Heart right ventricle (tissue), 16 donors: Measurements from ENCODE around the gene PTPRG. TPM values are rescaled to one million over a fixed set of nuclear protein-coding genes. Genes with fewer than 3 reads are reported as not detected.

Experiments used
- ATAC-seq, 8 donors: fragments of 200-7000 bp; cut with Tn5 transposase; one replicate each; pipeline ENCODE4 v1.9.1; 2020; ENCODE audit warnings: mild to moderate bottlenecking in 8 of 8, moderate library complexity in 8 of 8, moderate number of reproducible peaks in 1 of 8
- DNase-seq, 2 donors: peaks; one replicate each; pipeline ENCODE4 v3.0.0-alpha.2; 2020
- H3K27ac ChIP-seq, 10 donors: fragments of 200-600 bp; sonication (generic) in 2 of 10; one replicate each; pipeline versions ENCODE4 v1.5.0 to v1.8.0; 2020 to 2022; ENCODE audit warnings: mild to moderate bottlenecking in 3 of 10
- H3K27me3 ChIP-seq, 7 donors: fragments of 200-600 bp; one replicate each; pipeline ENCODE4 v1.8.0; 2021 to 2022; ENCODE audit warnings: mild to moderate bottlenecking in 2 of 7
- H3K36me3 ChIP-seq, 9 donors: fragments of 200-600 bp; sonication (generic) in 1 of 9; one replicate each; pipeline versions ENCODE4 v1.5.0 to v1.8.0; 2020 to 2022; ENCODE audit warnings: mild to moderate bottlenecking in 2 of 9
- H3K4me1 ChIP-seq, 9 donors: fragments of 200-600 bp; sonication (generic) in 1 of 9; one replicate each; pipeline versions ENCODE4 v1.5.0 to v1.8.0; 2020 to 2022; ENCODE audit warnings: mild to moderate bottlenecking in 4 of 9
- H3K4me3 ChIP-seq, 10 donors: fragments of 200-600 bp; sonication (generic) in 2 of 10; one replicate each; pipeline versions ENCODE4 v1.5.0 to v1.8.0; 2020 to 2022; ENCODE audit warnings: mild to moderate bottlenecking in 7 of 10, moderate library complexity in 2 of 10
- H3K9me3 ChIP-seq, 11 donors: fragments of 200-600 bp in 10 of 11; sonication (generic) in 2 of 11; one replicate each; pipeline versions ENCODE4 v1.5.0 to v1.8.0; 2013 to 2022; ENCODE audit warnings: mild to moderate bottlenecking in 2 of 11, control low read depth in 1 of 11, moderate library complexity in 1 of 11
- WGBS, 2 donors: extraction: QIAGEN DNeasy Blood & Tissue Kit; methylation state at CpG; one replicate each; pipeline ENCODE4 v1.1.7; 2013; ENCODE audit warnings: inconsistent platforms in 1 of 2; 5-methylcytosine and 5-hydroxymethylcytosine counted together
- intact Hi-C, 10 donors: fragments of 100-400 bp; cut with DNase I; formaldehyde crosslinking; loops; one replicate each; pipeline versions ENCODE4 v1.11.1 to v1.14.2; 2022
- polyA plus RNA-seq, 2 donors: library from polyadenylated mRNA; stranded (reverse); fragments of 200-250 nt; gene quantifications; one replicate each; pipeline ENCODE4 v1.2.3, GENCODE V29; 2013
- total RNA-seq, 10 donors: library from RNA; stranded (reverse); fragmentation: NEBNext Ultra II Directional in 3 of 10; extraction: Animal tissue kit (Norgen Biotek cat#: 25700) in 3 of 10; gene quantifications; one replicate each; pipeline versions ENCODE4 v1.2.1 to v1.2.4, GENCODE V29; 2021 to 2023
- TF ChIP-seq, protein P1 (sequence below), 9 donors: fragments of 200-600 bp; sonication (generic) in 2 of 9; IDR thresholded peaks; one replicate each; pipeline versions ENCODE4 v1.5.0 to v1.8.0; 2021 to 2022; ENCODE audit warnings: antibody characterized with exemption in 9 of 9, mild to moderate bottlenecking in 5 of 9, moderate library complexity in 1 of 9
- donor health status: Arrhythmogenic right ventricular cardiomyopathy.
- donor health status: ischemic (EF 13 %, LVEDD 7.1; RV severe dilation, severe dysfunction).
- donor health status: healthy with polysubstance abuse.
- donor health status: DM: no; HTN: yes; CAD: no.
- donor health status: DM: no; HTN: no; CAD: no.
- donor health status: ischemic (EF 25% LVEDD 6.9; RV normal size, moderate dysfunction).
- donor health status: ischemic (EF 25% LVEDD 5.7; RV mildly dilated, moderate dysfunction).
- donor health status: healthy.
- donor health status: DM: yes; HTN: yes; CAD: no.
- donor health status: Ischemic cardiomyopathy.
- donor health status: ischemic (EF 35%, LVEDD 5.7; RV mildly dilated, moderate dysfunction).
- donor health status: nonischemic (EF 11% LVEDD 7.7; RV severe dilation, severe dysfunction).
- donor health status: DM: yes; HTN: yes; CAD: no.
- donor health status: PGD.
- donor health status: ischemic (EF 29% LVEDD 5.4; RV normal size, mild dysfunction).
- donor health status: nonischemic (EF 23%, LVEDD 6.1; RV moderate dilation, normal function).

Gene PTPRG
- total and polyA plus RNA-seq, 12 donors, result 10.1 to 38.3 (median 32.6) TPM

DNA sequence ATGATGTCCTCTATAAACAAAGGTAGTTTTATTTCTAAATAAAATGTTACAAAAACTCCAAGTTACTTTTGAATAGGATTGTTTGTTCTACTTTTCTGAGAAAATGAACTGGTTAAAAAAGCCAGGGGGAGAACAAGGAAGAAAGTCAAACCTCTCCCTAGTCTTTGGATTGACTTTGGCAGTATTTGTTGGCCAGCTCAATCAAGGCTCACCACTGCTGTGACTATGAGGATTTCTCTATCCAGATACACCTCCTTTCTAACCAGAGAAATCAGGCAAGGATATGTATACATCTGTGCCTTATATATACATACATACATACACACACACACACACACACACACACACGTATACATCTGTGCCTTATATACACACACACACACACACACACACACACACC lies 704.2 kb downstream of the PTPRG start:
- Histone ChIP-seq H3K36me3 (peaks cover 0 to 74% (median 33%) of the 10 kb centered on the region in 9 donors), H3K9me3 (no peaks in the 10 kb centered on the region), H3K4me3 (no peak overlapping the region), H3K27ac (no peak overlapping the region), H3K27me3 (no peaks in the 10 kb centered on the region), H3K4me1 (peaks cover 0 to 13% (median 5%) of the 10 kb centered on the region in 9 donors)
- intact Hi-C loops, result no loop called here
- 85 to 86% methylated on average over 1 of the region's 1 CpG for WGBS, 2 donors
- no peak for DNase-seq
- ATAC-seq, result no peak
- TF ChIP-seq, protein P1, sequence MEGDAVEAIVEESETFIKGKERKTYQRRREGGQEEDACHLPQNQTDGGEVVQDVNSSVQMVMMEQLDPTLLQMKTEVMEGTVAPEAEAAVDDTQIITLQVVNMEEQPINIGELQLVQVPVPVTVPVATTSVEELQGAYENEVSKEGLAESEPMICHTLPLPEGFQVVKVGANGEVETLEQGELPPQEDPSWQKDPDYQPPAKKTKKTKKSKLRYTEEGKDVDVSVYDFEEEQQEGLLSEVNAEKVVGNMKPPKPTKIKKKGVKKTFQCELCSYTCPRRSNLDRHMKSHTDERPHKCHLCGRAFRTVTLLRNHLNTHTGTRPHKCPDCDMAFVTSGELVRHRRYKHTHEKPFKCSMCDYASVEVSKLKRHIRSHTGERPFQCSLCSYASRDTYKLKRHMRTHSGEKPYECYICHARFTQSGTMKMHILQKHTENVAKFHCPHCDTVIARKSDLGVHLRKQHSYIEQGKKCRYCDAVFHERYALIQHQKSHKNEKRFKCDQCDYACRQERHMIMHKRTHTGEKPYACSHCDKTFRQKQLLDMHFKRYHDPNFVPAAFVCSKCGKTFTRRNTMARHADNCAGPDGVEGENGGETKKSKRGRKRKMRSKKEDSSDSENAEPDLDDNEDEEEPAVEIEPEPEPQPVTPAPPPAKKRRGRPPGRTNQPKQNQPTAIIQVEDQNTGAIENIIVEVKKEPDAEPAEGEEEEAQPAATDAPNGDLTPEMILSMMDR (IDR thresholded peaks at IDR 0.05), result no peak

DNA sequence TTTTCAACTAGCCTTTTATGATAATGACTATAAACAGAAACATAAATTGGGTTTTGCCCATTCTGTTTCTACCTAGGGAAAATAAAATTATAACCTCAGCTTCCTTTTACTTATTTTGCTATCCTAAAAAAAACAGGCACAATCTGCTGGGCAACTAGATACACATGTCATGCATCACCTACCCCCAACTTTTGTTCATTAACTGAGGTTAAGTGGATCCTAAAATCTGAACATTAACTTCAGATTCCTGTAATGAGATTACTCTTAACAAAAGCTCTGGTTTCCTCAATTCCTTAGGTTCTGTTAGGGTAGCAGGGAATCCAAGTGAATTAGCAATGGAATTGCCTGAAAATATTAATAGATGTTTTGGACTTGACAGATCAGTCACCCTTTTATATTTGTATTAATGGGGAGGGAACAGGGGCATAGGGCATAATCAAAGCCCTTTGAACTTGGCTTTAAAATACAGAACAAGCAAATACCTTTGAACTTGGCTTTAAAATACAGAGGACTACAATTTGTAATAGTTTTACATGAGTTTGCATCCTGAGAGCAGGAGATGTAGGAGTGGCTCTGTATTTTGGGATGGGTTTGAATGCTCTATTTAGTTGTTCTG lies 705.4 kb downstream of the PTPRG start:
- ATAC-seq (no peak), DNase-seq (no peak)
- no peaks in the 10 kb centered on the region for H3K27me3 ChIP-seq
- no peak overlapping the region for H3K4me3 ChIP-seq
- no peak overlapping the region for H3K27ac ChIP-seq
- peaks cover 0 to 84% (median 34%) of the 10 kb centered on the region in 9 donors for H3K36me3 ChIP-seq
- TF ChIP-seq, protein P1 (IDR thresholded peaks at IDR 0.05), result no peak
- peaks cover 0 to under 1% (median 0%) of the 10 kb centered on the region in 9 donors for H3K4me1 ChIP-seq
- H3K9me3 ChIP-seq, result no peaks in the 10 kb centered on the region
- intact Hi-C loops, result no loop called here

DNA sequence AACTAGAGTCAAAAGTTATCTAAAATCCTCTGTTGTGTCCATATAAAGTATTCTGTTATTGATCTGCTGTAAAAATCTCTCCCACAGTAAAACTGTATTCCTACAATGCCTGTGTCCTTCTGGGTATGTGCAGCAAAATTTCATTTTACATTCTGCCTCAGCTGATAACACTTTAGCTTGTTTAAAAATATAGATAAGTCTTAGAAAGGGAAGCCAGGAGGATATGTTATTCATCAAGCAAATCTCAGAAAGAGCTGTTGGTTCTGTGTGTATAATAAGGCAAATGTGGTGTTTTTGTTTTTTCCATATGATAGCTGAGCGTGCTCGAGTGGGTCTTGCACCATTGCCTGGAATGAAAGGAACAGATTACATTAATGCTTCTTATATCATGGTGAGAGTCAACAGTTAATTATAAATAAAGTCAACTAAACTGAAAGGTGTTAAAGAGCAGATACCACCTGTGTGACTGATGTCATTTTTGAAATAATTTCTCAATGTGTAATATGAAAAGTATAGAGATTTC lies 715.3 kb downstream of the PTPRG start:
- TF ChIP-seq, protein P1 (IDR thresholded peaks at IDR 0.05), result no peak
- ATAC-seq (no peak), DNase-seq (no peak)
- intact Hi-C loops, result no loop called here
- peaks cover 0 to 99% (median 40%) of the 10 kb centered on the region in 9 donors for H3K36me3 ChIP-seq
- H3K27me3 ChIP-seq, result no peaks in the 10 kb centered on the region
- no peaks in the 10 kb centered on the region for H3K4me1 ChIP-seq
- WGBS, 2 donors, result 91 to 96% methylated on average over 2 of the region's 2 CpGs
- H3K4me3 ChIP-seq, result no peak overlapping the region
- H3K9me3 ChIP-seq, result no peaks in the 10 kb centered on the region
- no peak overlapping the region for H3K27ac ChIP-seq

GRCh38 chr3:62277450-62277849 lies 716.1 kb downstream of the PTPRG start:
- WGBS, 2 donors, result 92 to 94% methylated on average over 3 of the region's 3 CpGs
- H3K36me3 ChIP-seq, result peaks cover 0 to 99% (median 34%) of the 10 kb centered on the region in 9 donors
- H3K27ac ChIP-seq, result no peak overlapping the region
- H3K4me1 ChIP-seq, result no peaks in the 10 kb centered on the region
- no peaks in the 10 kb centered on the region for H3K9me3 ChIP-seq
- H3K4me3 ChIP-seq, result no peak overlapping the region
- no peaks in the 10 kb centered on the region for H3K27me3 ChIP-seq
- no peak for DNase-seq
- TF ChIP-seq, protein P1 (IDR thresholded peaks at IDR 0.05), result no peak
- intact Hi-C loops, result no loop called here
- no peak for ATAC-seq
